DND-41 (cell line): ENCODE results near the gene ORAI2.

Source experiments
- CTCF ChIP-seq: IDR thresholded peaks from 2 replicates; pipeline ENCODE4 v1.5.1; 2012; ENCODE audit warnings: borderline replicate concordance, low read length, moderate library complexity, mild to moderate bottlenecking; ENCODE audit not compliant: poor library complexity, severe bottlenecking; ENCODE audit errors: extremely low read depth
- EZH2 ChIP-seq: IDR thresholded peaks from 3 replicates; pipeline ENCODE4 v1.6.1; 2012; ENCODE audit warnings: borderline replicate concordance, low read depth, mild to moderate bottlenecking, moderate library complexity, low read length, inconsistent platforms; ENCODE audit not compliant: severe bottlenecking

- no peak for TF ChIP-seq CTCF
- TF ChIP-seq EZH2: no peak
These were observed 34.8 kb upstream of the ORAI2 start for GRCh38 chr7:102398543-102398942.
